ENCODE measurements around the gene ASPG.

DNA sequence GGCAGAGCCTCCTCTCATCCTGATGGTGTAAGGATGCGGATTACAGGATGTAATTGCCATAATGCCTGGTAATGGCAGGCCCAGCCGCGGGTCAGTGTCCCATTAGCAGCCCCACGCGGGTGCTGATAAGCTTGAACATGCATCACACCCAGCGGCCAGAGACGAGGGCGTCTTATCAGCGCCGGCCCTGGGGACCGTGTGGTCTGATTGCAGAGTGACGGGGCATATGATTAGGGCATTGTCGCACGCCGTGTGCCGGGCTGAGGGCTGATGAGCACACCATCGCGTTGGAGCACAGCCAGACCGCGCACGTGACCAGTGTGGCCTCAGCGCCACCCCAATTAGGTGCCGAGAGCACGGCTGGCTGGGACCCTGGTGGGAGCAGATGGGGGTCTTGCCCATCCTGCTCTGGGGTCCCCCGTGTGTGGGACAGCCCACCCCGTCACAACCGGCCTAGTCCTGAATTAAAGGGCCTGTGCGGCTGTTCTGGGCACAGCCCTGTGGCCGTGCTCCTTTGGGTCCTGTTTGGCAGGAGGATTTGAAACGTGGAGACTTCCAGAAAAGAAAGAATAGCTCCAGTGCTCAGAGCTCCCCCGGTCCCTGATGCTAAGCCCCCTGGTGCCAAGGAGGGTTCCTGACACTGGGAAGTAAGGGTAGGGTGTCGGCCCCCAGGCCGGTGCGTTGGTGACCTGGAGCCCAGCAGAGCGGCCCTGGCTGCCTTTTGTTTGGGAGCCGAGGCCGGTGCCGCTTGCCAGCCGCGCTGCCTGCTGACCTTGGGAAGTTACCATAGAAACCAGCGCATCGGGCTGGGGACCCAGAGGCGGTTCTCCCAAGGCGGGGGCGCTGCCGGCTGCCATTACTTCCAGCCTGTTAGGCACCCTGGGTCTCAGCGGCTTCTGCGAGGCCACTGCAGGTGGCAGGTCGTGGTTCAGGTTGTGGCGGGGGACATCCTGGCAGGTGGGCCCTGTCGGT lies 73.6 kb downstream of the ASPG start:
- TF ChIP-seq EZH2 (IDR thresholded peaks at IDR 0.05; ENCODE audit: insufficient read depth, poor library complexity, severe bottlenecking) (no peak), EZH2phosphoT487 (IDR thresholded peaks at IDR 0.05; ENCODE audit: insufficient read depth, low read depth) (no peak)

Data from GM23248 (cell line).